Chondrocyte (in vitro differentiated cells): ENCODE measurements around the gene TRPM3. TPM values are rescaled to one million over a fixed set of nuclear protein-coding genes. Genes with fewer than 3 reads are reported as not detected.

Experiments used
- DNase-seq: peaks from one replicate; pipeline ENCODE4 v3.0.0; 2021; ENCODE audit warnings: mixed read lengths, low spot score
- H3K27ac Mint-ChIP-seq: one replicate; pipeline ENCODE4 v1.8.0; 2021; ENCODE audit warnings: mild to moderate bottlenecking, moderate library complexity, mixed read lengths; ENCODE audit not compliant: unreplicated experiment
- H3K27me3 Mint-ChIP-seq: 2 replicates; pipeline ENCODE4 v1.8.0; 2021; ENCODE audit warnings: low read depth, mixed read lengths
- H3K36me3 Mint-ChIP-seq: 2 replicates; pipeline ENCODE4 v1.8.0; 2021; ENCODE audit warnings: low read depth, mixed read lengths
- H3K4me1 Mint-ChIP-seq: 2 replicates; pipeline ENCODE4 v1.8.0; 2021; ENCODE audit warnings: low read depth, mild to moderate bottlenecking, mixed read lengths
- H3K4me3 Mint-ChIP-seq: one replicate; pipeline ENCODE4 v1.8.0; 2021; ENCODE audit warnings: mild to moderate bottlenecking, moderate library complexity, mixed read lengths; ENCODE audit not compliant: unreplicated experiment
- H3K9me3 Mint-ChIP-seq: 2 replicates; pipeline ENCODE4 v1.8.0; 2021; ENCODE audit warnings: low read depth, mixed read lengths
- total RNA-seq: library from RNA; stranded (reverse); gene quantifications from 3 replicates; pipeline ENCODE4 v1.2.1, GENCODE V29; 2021
- TF ChIP-seq, protein P1 (sequence below): fragments of 200-600 bp; sonication (generic); IDR thresholded peaks from 2 replicates; pipeline ENCODE4 v1.5.0; 2021; ENCODE audit warnings: antibody characterized with exemption, mild to moderate bottlenecking, moderate library complexity

TRPM3 gene
- total RNA-seq, 1 donor from 2014 or later: not detected

DNA sequence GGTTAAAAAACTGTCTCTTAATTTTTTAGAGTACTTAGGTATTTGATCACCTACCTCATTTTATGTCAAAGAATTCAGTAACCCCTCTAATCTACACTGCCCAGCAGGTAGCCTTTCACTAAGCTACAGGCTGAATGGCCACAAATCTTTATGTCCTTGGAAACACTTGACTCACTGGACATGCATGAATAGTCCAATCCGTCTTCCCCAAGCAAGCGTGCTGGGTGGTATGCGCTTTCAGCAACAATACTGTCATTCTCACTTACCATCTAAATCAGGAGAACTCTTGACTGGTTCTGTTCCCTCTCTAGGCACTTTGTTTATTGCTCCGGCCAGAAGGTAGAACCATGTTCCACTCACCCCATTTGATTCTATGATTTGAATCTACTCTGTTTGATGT lies 73.1 kb downstream of the TRPM3 start:
- no peak overlapping the region for H3K27ac Mint-ChIP-seq
- TF ChIP-seq, protein P1, sequence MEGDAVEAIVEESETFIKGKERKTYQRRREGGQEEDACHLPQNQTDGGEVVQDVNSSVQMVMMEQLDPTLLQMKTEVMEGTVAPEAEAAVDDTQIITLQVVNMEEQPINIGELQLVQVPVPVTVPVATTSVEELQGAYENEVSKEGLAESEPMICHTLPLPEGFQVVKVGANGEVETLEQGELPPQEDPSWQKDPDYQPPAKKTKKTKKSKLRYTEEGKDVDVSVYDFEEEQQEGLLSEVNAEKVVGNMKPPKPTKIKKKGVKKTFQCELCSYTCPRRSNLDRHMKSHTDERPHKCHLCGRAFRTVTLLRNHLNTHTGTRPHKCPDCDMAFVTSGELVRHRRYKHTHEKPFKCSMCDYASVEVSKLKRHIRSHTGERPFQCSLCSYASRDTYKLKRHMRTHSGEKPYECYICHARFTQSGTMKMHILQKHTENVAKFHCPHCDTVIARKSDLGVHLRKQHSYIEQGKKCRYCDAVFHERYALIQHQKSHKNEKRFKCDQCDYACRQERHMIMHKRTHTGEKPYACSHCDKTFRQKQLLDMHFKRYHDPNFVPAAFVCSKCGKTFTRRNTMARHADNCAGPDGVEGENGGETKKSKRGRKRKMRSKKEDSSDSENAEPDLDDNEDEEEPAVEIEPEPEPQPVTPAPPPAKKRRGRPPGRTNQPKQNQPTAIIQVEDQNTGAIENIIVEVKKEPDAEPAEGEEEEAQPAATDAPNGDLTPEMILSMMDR: no peak
- peaks cover 13% of the 10 kb centered on the region for H3K27me3 Mint-ChIP-seq
- no peaks in the 10 kb centered on the region for H3K9me3 Mint-ChIP-seq
- no peak overlapping the region for H3K4me3 Mint-ChIP-seq
- DNase-seq: no peak
- H3K36me3 Mint-ChIP-seq: no peaks in the 10 kb centered on the region
- no peaks in the 10 kb centered on the region for H3K4me1 Mint-ChIP-seq

DNA sequence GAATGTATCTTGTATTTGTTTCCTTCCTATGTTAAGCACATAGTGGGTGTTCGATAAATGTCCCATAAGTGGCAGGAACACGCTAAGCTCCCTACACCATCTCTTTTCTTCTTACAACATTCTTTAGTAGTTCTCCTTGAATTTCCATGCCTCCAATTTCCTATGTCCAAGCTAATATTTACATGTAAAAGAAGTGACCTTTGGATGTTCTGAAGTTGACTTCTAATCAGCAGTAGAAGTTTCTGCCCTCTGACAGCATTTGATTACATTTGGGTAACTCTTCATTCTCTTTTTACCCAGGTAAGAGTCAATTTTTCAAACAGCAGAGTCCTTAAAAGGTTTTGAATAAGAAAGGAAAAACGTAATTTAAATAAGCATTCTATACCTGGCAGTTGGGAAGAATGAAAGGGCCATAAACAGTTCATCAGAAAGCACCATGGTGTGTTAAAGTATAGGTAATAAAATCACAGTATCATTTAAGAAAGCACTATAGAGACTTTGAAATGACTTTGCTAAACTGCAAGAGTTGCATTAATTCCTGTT lies 78.9 kb downstream of the TRPM3 start:
- H3K27me3 Mint-ChIP-seq: peaks cover 11% of the 10 kb centered on the region
- no peak overlapping the region for H3K4me3 Mint-ChIP-seq
- H3K27ac Mint-ChIP-seq: no peak overlapping the region
- DNase-seq: no peak
- no peaks in the 10 kb centered on the region for H3K4me1 Mint-ChIP-seq
- no peaks in the 10 kb centered on the region for H3K36me3 Mint-ChIP-seq
- TF ChIP-seq, protein P1: no peak
- H3K9me3 Mint-ChIP-seq: no peaks in the 10 kb centered on the region

DNA sequence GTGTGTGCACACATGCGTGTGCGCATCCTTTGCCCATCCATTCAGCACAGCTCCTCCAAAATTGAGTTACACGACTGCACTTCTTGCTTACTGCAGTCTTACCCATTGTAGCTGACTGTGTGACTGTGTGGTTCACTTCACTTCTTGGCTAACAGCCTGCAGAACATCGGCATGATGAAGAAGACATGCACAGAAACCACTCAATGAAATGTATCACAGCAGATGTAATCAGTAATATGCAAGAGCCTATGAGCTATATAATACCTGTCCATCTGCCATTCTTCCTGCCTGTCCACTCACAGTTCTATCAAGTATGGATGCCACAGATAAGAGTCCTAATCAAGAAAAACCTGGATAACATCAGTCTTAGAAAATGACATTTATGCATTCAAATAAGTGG lies 83.9 kb downstream of the TRPM3 start:
- no peak overlapping the region for H3K27ac Mint-ChIP-seq

DNA sequence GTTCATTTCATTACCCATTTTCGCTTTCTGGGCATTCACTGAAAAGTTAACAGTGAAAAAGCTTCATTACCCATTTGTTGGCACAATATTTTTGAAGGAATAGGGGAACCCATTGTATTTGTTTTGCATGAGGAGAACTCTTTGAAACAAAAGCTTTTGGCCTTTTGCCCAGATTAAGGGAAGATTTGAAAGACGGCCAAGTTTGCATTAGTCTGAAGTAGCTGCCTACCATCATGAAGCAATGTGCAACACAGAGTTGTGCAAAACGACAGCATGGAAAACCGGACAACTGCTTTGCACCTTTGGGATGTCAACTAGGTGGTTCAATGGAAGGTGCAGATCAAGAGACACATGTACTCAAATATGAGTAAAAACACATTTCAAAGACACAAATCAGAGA lies 84.9 kb downstream of the TRPM3 start:
- H3K9me3 Mint-ChIP-seq: no peaks in the 10 kb centered on the region
- peaks cover 5% of the 10 kb centered on the region for H3K27me3 Mint-ChIP-seq
- no peaks in the 10 kb centered on the region for H3K36me3 Mint-ChIP-seq
- no peak overlapping the region for H3K4me3 Mint-ChIP-seq
- no peak overlapping the region for H3K27ac Mint-ChIP-seq
- TF ChIP-seq, protein P1: no peak
- no peak for DNase-seq
- H3K4me1 Mint-ChIP-seq: no peaks in the 10 kb centered on the region

More for the DNA sequence above, 83.9 kb downstream of the TRPM3 start:
- no peak for DNase-seq
- H3K9me3 Mint-ChIP-seq: no peaks in the 10 kb centered on the region
- H3K4me1 Mint-ChIP-seq: no peaks in the 10 kb centered on the region
- H3K27me3 Mint-ChIP-seq: peaks cover 5% of the 10 kb centered on the region
- no peaks in the 10 kb centered on the region for H3K36me3 Mint-ChIP-seq
- no peak overlapping the region for H3K4me3 Mint-ChIP-seq
- TF ChIP-seq, protein P1: no peak

DNA sequence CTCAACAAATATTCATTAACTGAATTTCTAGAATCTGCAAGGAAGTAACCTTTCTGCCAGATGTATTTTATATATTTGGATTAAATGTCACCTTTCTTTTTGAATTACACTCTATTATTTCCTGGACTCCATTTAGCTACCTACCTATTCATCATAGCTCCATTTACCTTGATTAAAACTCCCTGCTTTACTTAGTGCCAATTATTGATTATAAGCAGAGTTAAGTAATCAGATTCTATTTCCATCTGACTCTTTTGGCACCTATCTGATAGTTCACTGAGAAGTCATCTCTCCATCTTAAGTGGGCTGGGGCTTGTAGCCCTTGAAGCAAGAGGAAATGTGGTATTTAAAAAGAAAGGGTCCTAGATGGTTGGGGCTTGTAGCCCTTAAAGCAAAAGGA lies 88.6 kb downstream of the TRPM3 start:
- H3K9me3 Mint-ChIP-seq: no peaks in the 10 kb centered on the region
- no peak for DNase-seq
- no peaks in the 10 kb centered on the region for H3K36me3 Mint-ChIP-seq

More for the DNA sequence above, 88.6 kb downstream of the TRPM3 start:
- H3K4me1 Mint-ChIP-seq: no peaks in the 10 kb centered on the region
- H3K27ac Mint-ChIP-seq: no peak overlapping the region
- TF ChIP-seq, protein P1: no peak
- H3K27me3 Mint-ChIP-seq: peaks cover 10% of the 10 kb centered on the region
- H3K4me3 Mint-ChIP-seq: no peak overlapping the region
